ENCODE measurements around the gene HTRA1. TPM values are rescaled to one million over a fixed set of nuclear protein-coding genes. Genes with fewer than 3 reads are reported as not detected.

Gene HTRA1
- total RNA-seq, 2 donors from 2014 or later, result 8.9 to 26.9 TPM

DNA sequence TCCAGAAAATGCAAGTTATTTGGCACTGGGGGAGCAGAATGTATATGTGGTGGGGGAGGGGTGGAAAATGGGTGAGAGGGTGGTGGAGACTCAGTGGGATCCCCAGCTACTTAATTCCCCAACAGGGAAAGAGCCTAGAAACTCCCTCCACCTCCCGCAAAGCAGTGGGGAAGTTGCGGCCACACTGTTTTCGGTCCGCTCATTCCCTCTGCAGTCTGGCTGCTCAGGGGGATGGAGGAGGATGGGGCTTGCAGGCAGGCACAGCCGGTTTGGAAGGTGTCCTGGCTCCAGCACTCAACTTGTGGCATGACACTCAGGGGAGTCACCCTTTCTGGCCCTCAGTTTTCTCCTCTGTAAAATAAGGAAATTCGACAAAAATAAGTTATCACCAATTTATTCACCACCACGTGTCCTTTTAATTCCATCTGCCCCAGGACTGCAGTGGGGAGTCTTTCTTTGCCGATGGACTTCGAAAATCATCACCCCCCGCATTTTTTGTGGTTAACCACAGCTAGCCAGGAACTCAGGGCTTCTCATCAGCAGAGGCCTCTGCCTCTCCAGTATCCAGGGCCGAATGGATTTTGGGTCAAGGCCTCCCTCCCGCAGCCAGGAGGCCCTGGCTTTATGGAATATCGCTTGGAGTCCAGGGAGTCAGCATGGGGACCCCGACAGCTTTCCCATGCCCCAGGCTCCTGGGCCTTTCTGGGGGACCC is 1.6 kb upstream of the HTRA1 start:
- TF ChIP-seq, protein P1, sequence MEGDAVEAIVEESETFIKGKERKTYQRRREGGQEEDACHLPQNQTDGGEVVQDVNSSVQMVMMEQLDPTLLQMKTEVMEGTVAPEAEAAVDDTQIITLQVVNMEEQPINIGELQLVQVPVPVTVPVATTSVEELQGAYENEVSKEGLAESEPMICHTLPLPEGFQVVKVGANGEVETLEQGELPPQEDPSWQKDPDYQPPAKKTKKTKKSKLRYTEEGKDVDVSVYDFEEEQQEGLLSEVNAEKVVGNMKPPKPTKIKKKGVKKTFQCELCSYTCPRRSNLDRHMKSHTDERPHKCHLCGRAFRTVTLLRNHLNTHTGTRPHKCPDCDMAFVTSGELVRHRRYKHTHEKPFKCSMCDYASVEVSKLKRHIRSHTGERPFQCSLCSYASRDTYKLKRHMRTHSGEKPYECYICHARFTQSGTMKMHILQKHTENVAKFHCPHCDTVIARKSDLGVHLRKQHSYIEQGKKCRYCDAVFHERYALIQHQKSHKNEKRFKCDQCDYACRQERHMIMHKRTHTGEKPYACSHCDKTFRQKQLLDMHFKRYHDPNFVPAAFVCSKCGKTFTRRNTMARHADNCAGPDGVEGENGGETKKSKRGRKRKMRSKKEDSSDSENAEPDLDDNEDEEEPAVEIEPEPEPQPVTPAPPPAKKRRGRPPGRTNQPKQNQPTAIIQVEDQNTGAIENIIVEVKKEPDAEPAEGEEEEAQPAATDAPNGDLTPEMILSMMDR (IDR thresholded peaks at IDR 0.05), result no peak
- Histone ChIP-seq H3K36me3 (no peaks in the 10 kb centered on the region), H3K4me1 (peaks cover 3% of the 10 kb centered on the region), H3K9me3 (no peaks in the 10 kb centered on the region), H3K27ac (no peak overlapping the region), H3K27me3 (peaks cover 20% of the 10 kb centered on the region), H3K4me3 (no peak overlapping the region), H3K9ac (ENCODE audit: low read depth in 2 of 2, low read length in 2 of 2) (no peak overlapping the region)
- intact Hi-C loops (cut with DNase I), result no loop called here
- DNase-seq, result no peak

- peaks cover 20% of the 10 kb centered on the region for H3K27me3 ChIP-seq
These were observed 461 bp upstream of the HTRA1 start for GRCh38 chr10:122460891-122461293.

DNA sequence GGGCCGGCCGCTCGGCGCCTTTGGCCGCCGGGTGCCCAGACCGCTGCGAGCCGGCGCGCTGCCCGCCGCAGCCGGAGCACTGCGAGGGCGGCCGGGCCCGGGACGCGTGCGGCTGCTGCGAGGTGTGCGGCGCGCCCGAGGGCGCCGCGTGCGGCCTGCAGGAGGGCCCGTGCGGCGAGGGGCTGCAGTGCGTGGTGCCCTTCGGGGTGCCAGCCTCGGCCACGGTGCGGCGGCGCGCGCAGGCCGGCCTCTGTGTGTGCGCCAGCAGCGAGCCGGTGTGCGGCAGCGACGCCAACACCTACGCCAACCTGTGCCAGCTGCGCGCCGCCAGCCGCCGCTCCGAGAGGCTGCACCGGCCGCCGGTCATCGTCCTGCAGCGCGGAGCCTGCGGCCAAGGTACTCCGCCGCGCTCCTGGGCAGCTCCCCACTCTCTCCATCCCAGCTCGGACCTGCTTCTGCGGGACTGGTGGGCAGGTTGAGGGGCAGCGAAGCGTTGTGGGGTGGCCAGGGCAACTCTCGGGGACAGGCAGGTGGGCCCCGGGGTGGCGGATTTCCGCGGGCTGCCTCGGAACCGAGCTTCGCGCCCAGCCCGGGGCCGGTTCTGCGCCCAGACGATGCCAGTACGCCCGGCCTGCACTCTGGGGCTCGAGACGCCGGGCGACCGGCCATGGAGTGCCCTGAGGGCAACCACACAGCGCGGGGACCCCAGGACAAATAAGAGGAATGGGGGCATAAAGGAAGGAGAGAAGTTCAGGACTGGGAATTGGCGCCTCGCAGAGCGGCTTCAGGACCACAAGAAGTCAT is 578 bp downstream of the HTRA1 start:
- TF ChIP-seq, protein P1 (IDR thresholded peaks at IDR 0.05), result no peak
- Histone ChIP-seq H3K9me3 (no peaks in the 10 kb centered on the region), H3K36me3 (no peaks in the 10 kb centered on the region), H3K9ac (ENCODE audit: low read depth in 2 of 2, low read length in 2 of 2) (peak overlapping the region; percentile 55 to 60), H3K27ac (peak overlapping the region; percentile 22), H3K4me1 (peaks cover 3% of the 10 kb centered on the region), H3K4me3 (peak overlapping the region; percentile 44), H3K27me3 (peaks cover 20% of the 10 kb centered on the region)
- intact Hi-C loops (cut with DNase I), result no loop called here
- no peak for DNase-seq

More at GRCh38 chr10:122460891-122461293, 461 bp upstream of the HTRA1 start:
- Histone ChIP-seq H3K4me3 (peak overlapping the region; percentile 44), H3K9ac (ENCODE audit: low read depth in 2 of 2, low read length in 2 of 2) (peak overlapping the region in 1 of 2 donors; percentile 63), H3K4me1 (peaks cover 3% of the 10 kb centered on the region), H3K27ac (no peak overlapping the region), H3K36me3 (no peaks in the 10 kb centered on the region), H3K9me3 (no peaks in the 10 kb centered on the region)
- no peak for DNase-seq
- TF ChIP-seq, protein P1 (IDR thresholded peaks at IDR 0.05), result no peak
- intact Hi-C loops (cut with DNase I), result no loop called here

DNA sequence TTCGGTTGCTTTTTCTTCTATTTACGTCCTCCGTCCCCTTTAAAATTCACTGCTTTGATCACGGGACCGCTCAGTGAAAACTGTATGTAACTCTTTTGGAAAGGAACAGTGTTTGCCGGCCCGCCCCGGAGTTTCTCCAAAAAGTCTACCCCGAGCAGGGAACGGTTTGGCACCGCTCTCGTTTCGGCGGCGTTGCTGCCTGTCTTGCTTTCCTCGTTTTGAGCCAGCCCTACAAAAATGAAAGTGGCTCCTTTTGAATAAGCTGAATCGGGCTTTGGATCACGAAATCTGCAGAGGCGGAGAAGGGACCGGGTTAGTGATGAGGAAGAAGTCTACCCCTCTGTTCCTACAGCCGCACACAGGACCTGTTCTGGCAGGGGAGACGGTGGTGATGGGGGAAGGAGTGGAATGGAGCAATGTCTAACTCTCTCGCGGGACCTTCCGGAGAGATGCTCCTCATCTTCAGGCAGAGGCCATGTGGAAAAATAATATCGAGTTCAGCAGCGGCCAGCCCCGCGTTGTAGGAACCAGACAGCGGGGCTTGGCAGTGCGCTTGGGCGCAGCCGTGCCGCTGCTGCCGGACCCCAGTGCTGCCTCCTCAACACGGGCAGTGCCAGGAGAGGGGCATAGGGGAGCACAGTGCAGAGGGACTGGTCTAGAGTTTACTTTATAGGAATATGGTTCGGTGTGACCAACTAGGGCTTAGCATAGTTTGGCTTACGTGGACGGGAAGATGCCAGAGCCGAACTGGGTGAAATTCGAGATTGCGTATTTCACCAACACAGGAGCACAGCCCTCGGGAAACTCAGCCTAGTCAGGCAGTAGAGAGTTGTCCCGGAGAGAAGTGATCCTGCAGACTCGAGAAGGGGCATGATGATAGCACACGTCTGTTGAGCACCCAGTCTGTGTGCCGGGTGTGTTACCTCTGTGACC is 1.4 kb downstream of the HTRA1 start:
- TF ChIP-seq, protein P1 (IDR thresholded peaks at IDR 0.05), result no peak
- Histone ChIP-seq H3K36me3 (no peaks in the 10 kb centered on the region), H3K27ac (peak overlapping the region; percentile 22), H3K27me3 (peaks cover 20% of the 10 kb centered on the region), H3K9me3 (no peaks in the 10 kb centered on the region), H3K9ac (ENCODE audit: low read depth in 2 of 2, low read length in 2 of 2) (peak overlapping the region; percentile 47 to 55), H3K4me3 (peak overlapping the region; percentile 44), H3K4me1 (peaks cover 3% of the 10 kb centered on the region)
- DNase-seq, result peak; percentile 44
- intact Hi-C loops (cut with DNase I), result no loop called here

Data from colonic mucosa (tissue), 4 donors.